ENCODE measurements around the gene TP53RK.
"Not testable (repeated sequence)": the region's sequence is repeated elsewhere in the genome, so short reads cannot be mapped to it uniquely, and the experiment has no call there.

Gene TP53RK

GRCh38 chr20:46682063-46682821 lies 7.0 kb downstream of the TP53RK start:
- DNase-seq, result no peak

- peak; percentile 64 for DNase-seq
These were observed 8.0 kb downstream of the TP53RK start for GRCh38 chr20:46681032-46681854.

- no peak for DNase-seq
These were observed 8.6 kb downstream of the TP53RK start for GRCh38 chr20:46680684-46681031.

GRCh38 chr20:46678516-46678915 lies 10.7 kb downstream of the TP53RK start:
- no peak for DNase-seq

GRCh38 chr20:46677608-46678007 lies 11.6 kb downstream of the TP53RK start:
- no peak for DNase-seq

- DNase-seq, result not testable (repeated sequence)
These were observed 12.5 kb downstream of the TP53RK start for GRCh38 chr20:46676649-46677316.

- DNase-seq, result no peak
These were observed 14.8 kb downstream of the TP53RK start for GRCh38 chr20:46674253-46675083.

GRCh38 chr20:46673394-46674252 lies 15.6 kb downstream of the TP53RK start:
- no peak for DNase-seq

- no peak for DNase-seq
These were observed 16.6 kb downstream of the TP53RK start for GRCh38 chr20:46672543-46673148.

- DNase-seq, result no peak
These were observed 17.2 kb downstream of the TP53RK start for GRCh38 chr20:46671866-46672542.

- DNase-seq, result no peak
These were observed 18.4 kb downstream of the TP53RK start for GRCh38 chr20:46670585-46671584.

GRCh38 chr20:46670228-46670584 lies 19.0 kb downstream of the TP53RK start:
- DNase-seq, result no peak

- DNase-seq, result no peak
These were observed 22.3 kb downstream of the TP53RK start for GRCh38 chr20:46666818-46667515.

GRCh38 chr20:46666306-46666705 lies 22.9 kb downstream of the TP53RK start:
- no peak for DNase-seq

- no peak for DNase-seq
These were observed 23.6 kb downstream of the TP53RK start for GRCh38 chr20:46665602-46666001.

GRCh38 chr20:46663531-46663930 lies 25.7 kb downstream of the TP53RK start:
- no peak for DNase-seq

- DNase-seq, result no peak
These were observed 27.6 kb downstream of the TP53RK start for GRCh38 chr20:46661659-46662058.

- no peak for DNase-seq
These were observed 28.8 kb downstream of the TP53RK start for GRCh38 chr20:46660487-46660886.

GRCh38 chr20:46657618-46658017 lies 31.6 kb downstream of the TP53RK start:
- no peak for DNase-seq

All from OCI-M1 (cell line).